H1 (cell line): ENCODE measurements around the gene ARF4. TPM values are rescaled to one million over a fixed set of nuclear protein-coding genes. Genes with fewer than 3 reads are reported as not detected.

Experiments used
- BCL11A ChIP-seq, 2 experiments: IDR thresholded peaks; one replicate each; pipeline ENCODE4 v1.6.1; 2011; ENCODE audit warnings: low read depth in 2 of 2, low read length in 2 of 2, mild to moderate bottlenecking in 2 of 2
- BRCA1 ChIP-seq: IDR thresholded peaks from 2 replicates; pipeline ENCODE4 v1.6.1; 2012; ENCODE audit warnings: low read depth, low read length, improper control_type of control experiment
- CBX5 ChIP-seq: fragments of 300-800, 300-1000 bp; sonication (generic); IDR thresholded peaks from 2 replicates; pipeline ENCODE4 v1.7.1; 2016; ENCODE audit warnings: antibody characterized with exemption, low read length, low read depth
- CEBPB ChIP-seq: IDR thresholded peaks from 2 replicates; pipeline ENCODE4 v1.6.1; 2012; ENCODE audit warnings: low read depth, low read length
- CHD2 ChIP-seq: IDR thresholded peaks from 2 replicates; pipeline ENCODE4 v1.6.1; 2012; ENCODE audit warnings: low read length, improper control_type of control experiment
- EZH2 ChIP-seq: fragments of 200-600 bp; sonication (generic); IDR thresholded peaks from 2 replicates; pipeline ENCODE4 v1.7.1; 2012; ENCODE audit warnings: low read depth, mild to moderate bottlenecking, moderate library complexity, low read length, inconsistent platforms; ENCODE audit not compliant: severe bottlenecking
- GABPA ChIP-seq: IDR thresholded peaks from 2 replicates; pipeline ENCODE4 v1.6.1; 2011; ENCODE audit warnings: mild to moderate bottlenecking, low read length, moderate library complexity, borderline replicate concordance; ENCODE audit not compliant: insufficient read depth
- GTF2F1 ChIP-seq: IDR thresholded peaks from 2 replicates; pipeline ENCODE4 v1.6.1; 2012; ENCODE audit warnings: low read depth, low read length, improper control_type of control experiment, borderline replicate concordance
- JUND ChIP-seq: IDR thresholded peaks from 2 replicates; pipeline ENCODE4 v1.6.1; 2011; ENCODE audit warnings: mild to moderate bottlenecking, improper control_type of control experiment, low read length
- NRF1 ChIP-seq: IDR thresholded peaks from 2 replicates; pipeline ENCODE4 v1.6.1; 2011; ENCODE audit warnings: mild to moderate bottlenecking, low read depth, low read length, improper control_type of control experiment
- POLR2A ChIP-seq, 2 experiments: IDR thresholded peaks; 1 replicate in 1 of 2; 2 replicates in 1 of 2; pipeline ENCODE4 v1.6.1; 2011; ENCODE audit warnings: low read depth in 2 of 2, low read length in 2 of 2, mild to moderate bottlenecking in 2 of 2; ENCODE audit errors: control extremely low read depth in 1 of 2
- POLR2AphosphoS5 ChIP-seq: IDR thresholded peaks from 2 replicates; pipeline ENCODE4 v1.6.1; 2011; ENCODE audit warnings: low read depth, low read length
- RXRA ChIP-seq: IDR thresholded peaks from 2 replicates; pipeline ENCODE4 v1.6.1; 2011; ENCODE audit warnings: low read depth, mild to moderate bottlenecking, low read length, moderate library complexity; ENCODE audit not compliant: insufficient read depth
- TAF7 ChIP-seq: optimal IDR thresholded peaks from 2 replicates; pipeline ENCODE3; 2011; ENCODE audit warnings: low read depth, mild to moderate bottlenecking, inconsistent platforms, low read length, moderate library complexity, borderline replicate concordance
- TBP ChIP-seq: IDR thresholded peaks from 2 replicates; pipeline ENCODE4 v1.6.1; 2011; ENCODE audit warnings: low read depth, low read length, improper control_type of control experiment
- polyA plus RNA-seq, 7 experiments: library from polyadenylated mRNA; depleted of rRNA in 3 of 7; stranded (reverse) in 5 of 7; unstranded in 2 of 7; fragments of >200 nt in 5 of 7; fragments of 200-250 nt in 2 of 7; gene quantifications; 1 replicate in 5 of 7; 2 replicates in 1 of 7; 4 replicates in 1 of 7; pipeline versions ENCODE4 v1.2.1 to v1.2.3, GENCODE V29; 2011 to 2013; ENCODE audit warnings: missing spikeins in 2 of 7, mixed read lengths in 2 of 7
- total RNA-seq: library from RNA; stranded (reverse); fragmentation: NEBNext Ultra II Directional; extraction: Animal tissue kit (Norgen Biotek cat#: 25700); gene quantifications from 2 replicates; pipeline ENCODE4 v1.2.1, GENCODE V29; 2021
- TF ChIP-seq, protein P1 (sequence below): IDR thresholded peaks from 2 replicates; pipeline ENCODE4 v1.6.1; 2012; ENCODE audit warnings: inconsistent platforms
- TF ChIP-seq, protein P2 (sequence below), 3 experiments: IDR thresholded peaks; 1 replicate in 2 of 3; 2 replicates in 1 of 3; pipeline versions ENCODE4 v1.5.1 to v1.6.1; 2011; ENCODE audit warnings: low read length in 3 of 3, mild to moderate bottlenecking in 3 of 3, inconsistent platforms in 2 of 3, low read depth in 1 of 3, moderate library complexity in 1 of 3; ENCODE audit not compliant: insufficient read depth in 1 of 3; ENCODE audit errors: control extremely low read depth in 1 of 3

Gene ARF4
- total and polyA plus RNA-seq, 2 of the 8 experiments (the other 6 are each of a cell fraction or from before 2014, with no cell fraction given): 138 to 165 TPM

DNA sequence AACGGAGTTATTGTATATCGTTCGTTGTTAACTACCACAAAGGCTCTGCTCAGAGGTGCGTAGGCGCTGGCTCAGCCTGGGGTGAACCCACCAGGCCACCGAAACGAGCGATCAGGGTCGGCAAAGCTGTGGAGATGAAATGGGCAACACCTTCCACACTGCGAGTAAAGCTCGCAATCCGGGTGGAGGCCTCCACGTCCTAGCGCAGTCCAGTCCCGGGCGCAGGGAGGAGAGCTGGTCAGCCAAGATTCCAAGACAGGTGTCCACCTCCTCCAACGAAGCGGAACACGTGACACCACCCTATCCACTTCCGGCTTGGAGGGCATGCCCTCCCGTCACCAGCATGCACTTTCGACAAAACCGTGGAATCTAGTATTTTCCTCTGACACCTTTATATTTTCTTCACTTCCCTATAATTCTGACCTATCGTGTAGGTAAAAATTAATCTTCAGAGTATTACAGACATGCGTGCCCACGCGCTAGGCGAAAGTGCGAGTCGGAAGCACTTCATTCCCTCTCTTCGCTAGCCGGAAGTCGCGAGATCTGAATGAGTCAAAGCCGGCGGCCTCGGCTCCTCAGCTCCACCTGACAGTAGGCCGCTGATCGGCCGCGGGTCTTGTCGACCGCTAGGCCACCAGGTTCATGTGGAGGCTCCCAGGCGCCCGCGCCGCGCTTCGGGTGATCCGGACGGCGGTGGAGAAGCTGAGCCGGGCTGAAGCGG, 41.2 kb downstream of the ARF4 start, which contains the start of gene PDE12 (continued):
- TF ChIP-seq GTF2F1 (no peak), BRCA1 (peak; percentile 75; the same call in 1 of the 2 replicates), GABPA (peak; percentile 85; the same call in 1 of the 2 replicates), TAF7 (peak; percentile 76), NRF1 (no peak), EZH2 (no peak), TBP (peak; percentile 85), RXRA (peak; percentile 92; the same call in 1 of the 2 replicates), JUND (no peak), CEBPB (no peak), CBX5 (no peak), POLR2A (IDR thresholded peaks at IDR 0.05; ENCODE audit: control extremely low read depth in 1 of 2, low read depth in 2 of 2, low read length in 2 of 2) (peak; percentile 39 to 84), BCL11A (IDR thresholded peaks at IDR 0.05; ENCODE audit: low read depth in 2 of 2, low read length in 2 of 2) (no peak), CHD2 (peak; percentile 95), POLR2AphosphoS5 (peak; percentile 86)
- TF ChIP-seq, protein P1, sequence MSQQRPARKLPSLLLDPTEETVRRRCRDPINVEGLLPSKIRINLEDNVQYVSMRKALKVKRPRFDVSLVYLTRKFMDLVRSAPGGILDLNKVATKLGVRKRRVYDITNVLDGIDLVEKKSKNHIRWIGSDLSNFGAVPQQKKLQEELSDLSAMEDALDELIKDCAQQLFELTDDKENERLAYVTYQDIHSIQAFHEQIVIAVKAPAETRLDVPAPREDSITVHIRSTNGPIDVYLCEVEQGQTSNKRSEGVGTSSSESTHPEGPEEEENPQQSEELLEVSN: peak; percentile 94
- TF ChIP-seq, protein P2, sequence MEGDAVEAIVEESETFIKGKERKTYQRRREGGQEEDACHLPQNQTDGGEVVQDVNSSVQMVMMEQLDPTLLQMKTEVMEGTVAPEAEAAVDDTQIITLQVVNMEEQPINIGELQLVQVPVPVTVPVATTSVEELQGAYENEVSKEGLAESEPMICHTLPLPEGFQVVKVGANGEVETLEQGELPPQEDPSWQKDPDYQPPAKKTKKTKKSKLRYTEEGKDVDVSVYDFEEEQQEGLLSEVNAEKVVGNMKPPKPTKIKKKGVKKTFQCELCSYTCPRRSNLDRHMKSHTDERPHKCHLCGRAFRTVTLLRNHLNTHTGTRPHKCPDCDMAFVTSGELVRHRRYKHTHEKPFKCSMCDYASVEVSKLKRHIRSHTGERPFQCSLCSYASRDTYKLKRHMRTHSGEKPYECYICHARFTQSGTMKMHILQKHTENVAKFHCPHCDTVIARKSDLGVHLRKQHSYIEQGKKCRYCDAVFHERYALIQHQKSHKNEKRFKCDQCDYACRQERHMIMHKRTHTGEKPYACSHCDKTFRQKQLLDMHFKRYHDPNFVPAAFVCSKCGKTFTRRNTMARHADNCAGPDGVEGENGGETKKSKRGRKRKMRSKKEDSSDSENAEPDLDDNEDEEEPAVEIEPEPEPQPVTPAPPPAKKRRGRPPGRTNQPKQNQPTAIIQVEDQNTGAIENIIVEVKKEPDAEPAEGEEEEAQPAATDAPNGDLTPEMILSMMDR (IDR thresholded peaks at IDR 0.05; ENCODE audit: control extremely low read depth in 1 of 3, insufficient read depth in 1 of 3, low read depth in 1 of 3, low read length in 3 of 3): peak in 1 of 3 experiments; percentile 21; a peak in 1 of 4 replicates
